Colonic mucosa (tissue), 4 donors: ENCODE results near the gene AKIP1. TPM values are rescaled to one million over a fixed set of nuclear protein-coding genes. Genes with fewer than 3 reads are reported as not detected.

ENCODE experiments used
- DNase-seq: peaks from one replicate; pipeline ENCODE4 v3.0.0-alpha.2; 2020
- H3K27ac ChIP-seq: fragments of 200-600 bp; one replicate; pipeline ENCODE4 v1.8.0; 2021
- H3K27me3 ChIP-seq: fragments of 200-600 bp; one replicate; pipeline ENCODE4 v1.8.0; 2021
- H3K36me3 ChIP-seq: fragments of 200-600 bp; one replicate; pipeline ENCODE4 v1.8.0; 2021
- H3K4me1 ChIP-seq: fragments of 200-600 bp; one replicate; pipeline ENCODE4 v1.8.0; 2021; ENCODE audit warnings: mild to moderate bottlenecking
- H3K4me3 ChIP-seq: fragments of 200-600 bp; one replicate; pipeline ENCODE4 v1.8.0; 2021
- H3K9ac ChIP-seq, 2 donors: one replicate each; pipeline ENCODE4 v1.7.0; 2013; ENCODE audit warnings: control low read depth in 2 of 2, low read depth in 2 of 2, low read length in 2 of 2
- H3K9me3 ChIP-seq: fragments of 200-600 bp; one replicate; pipeline ENCODE4 v1.8.0; 2021
- CTCF ChIP-seq: fragments of 200-600 bp; IDR thresholded peaks from one replicate; pipeline ENCODE4 v1.8.0; 2022; ENCODE audit warnings: antibody characterized with exemption, mild to moderate bottlenecking
- intact Hi-C: fragments of 100-400 bp; cut with DNase I; formaldehyde crosslinking; loops from one replicate; pipeline ENCODE4 v1.14.1; 2022
- total RNA-seq, 2 donors: library from RNA; stranded (reverse); fragmentation: NEBNext Ultra II Directional in 1 of 2; extraction: Animal tissue kit (Norgen Biotek cat#: 25700) in 1 of 2; gene quantifications; one replicate each; pipeline ENCODE4 v1.2.1, GENCODE V29; 2021
- donor health status: healthy.
- donor health status: DM: no; HTN: no; CAD: no.
- donor health status: DM: no; HTN: no; CAD: no.

The AKIP1 gene
- total RNA-seq, 2 donors from 2014 or later = 16.7 to 22.3 TPM

- TF ChIP-seq CTCF = no peak
- intact Hi-C loops = no loop called here
- Histone ChIP-seq H3K4me1 (no peaks in the 10 kb centered on the region), H3K9me3 (no peaks in the 10 kb centered on the region), H3K9ac (no peak overlapping the region), H3K36me3 (no peaks in the 10 kb centered on the region), H3K27ac (no peak overlapping the region), H3K27me3 (no peaks in the 10 kb centered on the region), H3K4me3 (no peak overlapping the region)
- DNase-seq = no peak
These were observed 14.7 kb downstream of the AKIP1 start for GRCh38 chr11:8925711-8926110.

- DNase-seq = no peak
- no peaks in the 10 kb centered on the region for H3K9me3 ChIP-seq
- no peaks in the 10 kb centered on the region for H3K4me1 ChIP-seq
- no peak for TF ChIP-seq CTCF
- intact Hi-C loops = no loop called here
- no peak overlapping the region for H3K27ac ChIP-seq
- H3K36me3 ChIP-seq = no peaks in the 10 kb centered on the region
- H3K9ac ChIP-seq = no peak overlapping the region
- no peaks in the 10 kb centered on the region for H3K27me3 ChIP-seq
- no peak overlapping the region for H3K4me3 ChIP-seq
These were observed 15.2 kb downstream of the AKIP1 start for GRCh38 chr11:8926236-8926635.

- Histone ChIP-seq H3K4me1 (no peaks in the 10 kb centered on the region), H3K36me3 (no peaks in the 10 kb centered on the region), H3K9ac (no peak overlapping the region), H3K9me3 (no peaks in the 10 kb centered on the region), H3K4me3 (no peak overlapping the region), H3K27ac (no peak overlapping the region), H3K27me3 (no peaks in the 10 kb centered on the region)
- no peak for TF ChIP-seq CTCF
- DNase-seq = no peak
- intact Hi-C loops = no loop called here
These were observed 16.2 kb downstream of the AKIP1 start for GRCh38 chr11:8927233-8927632.

GRCh38 chr11:8928205-8928604 lies 17.2 kb downstream of the AKIP1 start:
- intact Hi-C loops = no loop called here
- no peak for DNase-seq
- Histone ChIP-seq H3K36me3 (no peaks in the 10 kb centered on the region), H3K27ac (no peak overlapping the region), H3K9ac (no peak overlapping the region), H3K27me3 (no peaks in the 10 kb centered on the region), H3K4me3 (no peak overlapping the region), H3K9me3 (no peaks in the 10 kb centered on the region), H3K4me1 (no peaks in the 10 kb centered on the region)
- no peak for TF ChIP-seq CTCF

GRCh38 chr11:8928981-8929615 lies 18.1 kb downstream of the AKIP1 start:
- H3K9ac ChIP-seq = no peak overlapping the region
- intact Hi-C loops = no loop called here
- H3K27me3 ChIP-seq = no peaks in the 10 kb centered on the region
- no peak overlapping the region for H3K4me3 ChIP-seq
- DNase-seq = no peak
- H3K4me1 ChIP-seq = no peaks in the 10 kb centered on the region
- no peak for TF ChIP-seq CTCF
- no peaks in the 10 kb centered on the region for H3K36me3 ChIP-seq
- H3K9me3 ChIP-seq = no peaks in the 10 kb centered on the region
- H3K27ac ChIP-seq = no peak overlapping the region
